Stimulated activated CD4-positive, alpha-beta T cell treated with anti-CD3 and anti-CD28 coated beads, Interleukin-15, amount 100 ng/mL, for 24 hours (primary cell): ENCODE measurements around the gene TRAPPC12.

Experiments used
- DNase-seq: peaks from one replicate; pipeline ENCODE4 v3.0.0-alpha.2; 2020

The TRAPPC12 gene

GRCh38 chr2:3409627-3410170 is 30.2 kb downstream of the TRAPPC12 start:
- no peak for DNase-seq

- no peak for DNase-seq
These were observed 31.6 kb downstream of the TRAPPC12 start for GRCh38 chr2:3411103-3411502.

- no peak for DNase-seq
These were observed 34.2 kb downstream of the TRAPPC12 start for GRCh38 chr2:3413697-3414096.

- no peak for DNase-seq
These were observed 34.8 kb downstream of the TRAPPC12 start for GRCh38 chr2:3414133-3414860.

- no peak for DNase-seq
These were observed 39.4 kb downstream of the TRAPPC12 start for GRCh38 chr2:3418766-3419404.

GRCh38 chr2:3420076-3420768 is 40.7 kb downstream of the TRAPPC12 start:
- no peak for DNase-seq

GRCh38 chr2:3420769-3421397 is 41.4 kb downstream of the TRAPPC12 start:
- DNase-seq = no peak

GRCh38 chr2:3421580-3421979 is 42.1 kb downstream of the TRAPPC12 start:
- no peak for DNase-seq

GRCh38 chr2:3422161-3422779 is 42.8 kb downstream of the TRAPPC12 start:
- no peak for DNase-seq

- peak; percentile 82 for DNase-seq
These were observed 44.1 kb downstream of the TRAPPC12 start for GRCh38 chr2:3423492-3424170.

GRCh38 chr2:3424171-3424795 is 44.8 kb downstream of the TRAPPC12 start:
- DNase-seq = no peak

- DNase-seq = no peak
These were observed 47.1 kb downstream of the TRAPPC12 start for GRCh38 chr2:3426615-3427014.

- no peak for DNase-seq
These were observed 47.8 kb downstream of the TRAPPC12 start for GRCh38 chr2:3427272-3427671.

GRCh38 chr2:3428577-3428976 is 49.1 kb downstream of the TRAPPC12 start:
- no peak for DNase-seq

- DNase-seq = no peak
These were observed 49.6 kb downstream of the TRAPPC12 start for GRCh38 chr2:3429066-3429610.

GRCh38 chr2:3430172-3430571 is 50.7 kb downstream of the TRAPPC12 start:
- no peak for DNase-seq

- DNase-seq = no peak
These were observed 51.4 kb downstream of the TRAPPC12 start for GRCh38 chr2:3430740-3431490.

GRCh38 chr2:3432067-3432466 is 52.6 kb downstream of the TRAPPC12 start:
- DNase-seq = no peak

GRCh38 chr2:3432693-3433338 is 53.3 kb downstream of the TRAPPC12 start:
- no peak for DNase-seq

GRCh38 chr2:3433339-3433699 is 53.8 kb downstream of the TRAPPC12 start:
- DNase-seq = no peak
